Measurements from ENCODE around the gene PLIN5.

Gene PLIN5

GRCh38 chr19:4474514-4475022, 60.5 kb downstream of the PLIN5 start:
- peak; percentile 54 for DNase-seq

- DNase-seq, result no peak
Observed at GRCh38 chr19:4473763-4474513, 61.1 kb downstream of the PLIN5 start.

- no peak for DNase-seq
Observed at GRCh38 chr19:4473011-4473762, 61.8 kb downstream of the PLIN5 start.

Data from amniotic stem cell (primary cell).